Smooth muscle cell (in vitro differentiated cells): ENCODE results near the gene KRTAP12-2. TPM values are rescaled to one million over a fixed set of nuclear protein-coding genes. Genes with fewer than 3 reads are reported as not detected.

ENCODE experiments used
- DNase-seq: peaks from one replicate; lab custom pipeline; 2025; ENCODE audit not compliant: unreplicated experiment; lab: John Stamatoyannopoulos, UW
- H2AFZ ChIP-seq: fragments of 200-600 bp; sonication (generic); 2 replicates; pipeline ENCODE4 v1.6.0; 2016; ENCODE audit warnings: antibody characterized with exemption, low read depth, mild to moderate bottlenecking
- H3F3A ChIP-seq: fragments of 200-600 bp; sonication (generic); 2 replicates; pipeline ENCODE4 v1.6.0; 2017; ENCODE audit warnings: antibody characterized with exemption, low read depth
- H3K27ac ChIP-seq: fragments of 200-600 bp; sonication (generic); 2 replicates; pipeline ENCODE4 v1.5.1; 2016; ENCODE audit warnings: low read depth, mild to moderate bottlenecking
- H3K27me3 ChIP-seq: fragments of 200-600 bp; sonication (generic); 2 replicates; pipeline ENCODE4 v1.6.1; 2016; ENCODE audit warnings: low read depth, mild to moderate bottlenecking
- H3K36me3 ChIP-seq: fragments of 200-600 bp; sonication (generic); 2 replicates; pipeline ENCODE4 v1.5.1; 2016; ENCODE audit warnings: low read depth
- H3K4me1 ChIP-seq: fragments of 200-600 bp; sonication (generic); 2 replicates; pipeline ENCODE4 v1.5.1; 2016; ENCODE audit warnings: low read depth
- H3K4me2 ChIP-seq: fragments of 200-600 bp; sonication (generic); 2 replicates; pipeline ENCODE4 v1.6.0; 2016; ENCODE audit warnings: mild to moderate bottlenecking
- H3K4me3 ChIP-seq: fragments of 200-600 bp; sonication (generic); 2 replicates; pipeline ENCODE4 v1.5.1; 2016; ENCODE audit warnings: mild to moderate bottlenecking
- H3K79me2 ChIP-seq: fragments of 200-600 bp; sonication (generic); 2 replicates; pipeline ENCODE4 v1.6.0; 2016; ENCODE audit warnings: low read depth, mild to moderate bottlenecking
- H3K9ac ChIP-seq: fragments of 200-600 bp; sonication (generic); 2 replicates; pipeline ENCODE4 v1.6.0; 2016; ENCODE audit warnings: low read depth
- H3K9me3 ChIP-seq: fragments of 200-600 bp; sonication (generic); replicated peaks from 2 replicates; pipeline ENCODE4 v1.5.1; 2016; ENCODE audit warnings: low read depth
- H4K20me1 ChIP-seq: fragments of 200-600 bp; sonication (generic); 2 replicates; pipeline ENCODE4 v1.6.0; 2016; ENCODE audit warnings: low read depth
- WGBS: methylation state at CpG from one replicate; pipeline ENCODE4 v1.1.7; 2016; ENCODE audit warnings: low lambda C conversion rate; 5-methylcytosine and 5-hydroxymethylcytosine counted together
- polyA plus RNA-seq: library from polyadenylated mRNA; unstranded; fragments of >200 nt; fragmentation: Nextera tagmentation; extraction: Ambion mirVana; gene quantifications from 2 replicates; pipeline ENCODE4 v1.2.1, GENCODE V29; 2016
- total RNA-seq: library from RNA; depleted of rRNA; stranded (reverse); fragments of >200 nt; gene quantifications from 2 replicates; pipeline ENCODE4 v1.2.3, GENCODE V29; 2014
- TF ChIP-seq, protein P1 (sequence below): fragments of 200-600 bp; sonication (generic); IDR thresholded peaks from 2 replicates; pipeline ENCODE4 v1.5.1; 2017; ENCODE audit warnings: borderline replicate concordance, mild to moderate bottlenecking, antibody characterized with exemption; ENCODE audit not compliant: insufficient read depth, poor library complexity, severe bottlenecking

KRTAP12-2 gene
- total and polyA plus RNA-seq, 2 experiments from 2014 or later: not detected

DNA sequence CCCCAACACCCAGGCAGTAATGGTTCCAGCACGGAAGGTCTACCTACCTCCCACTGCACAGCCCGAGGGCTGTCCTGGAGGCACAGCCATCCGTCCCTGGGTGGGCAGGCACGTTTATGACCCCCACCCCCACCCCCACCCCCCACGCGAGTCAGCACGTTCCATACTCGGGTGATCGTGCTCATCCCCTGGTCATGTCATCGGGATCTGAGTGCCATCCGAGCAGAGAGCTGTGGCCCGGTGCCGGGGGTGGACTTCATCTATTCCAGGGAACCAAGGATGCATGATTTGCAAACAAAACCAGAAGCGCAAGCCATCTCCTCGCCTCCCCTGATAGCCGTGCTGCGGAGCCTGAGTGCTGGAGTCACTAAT lies 43.6 kb upstream of the KRTAP12-2 start:
- H3K27me3 ChIP-seq: peaks cover 100% of the 10 kb centered on the region
- DNase-seq: no peak

DNA sequence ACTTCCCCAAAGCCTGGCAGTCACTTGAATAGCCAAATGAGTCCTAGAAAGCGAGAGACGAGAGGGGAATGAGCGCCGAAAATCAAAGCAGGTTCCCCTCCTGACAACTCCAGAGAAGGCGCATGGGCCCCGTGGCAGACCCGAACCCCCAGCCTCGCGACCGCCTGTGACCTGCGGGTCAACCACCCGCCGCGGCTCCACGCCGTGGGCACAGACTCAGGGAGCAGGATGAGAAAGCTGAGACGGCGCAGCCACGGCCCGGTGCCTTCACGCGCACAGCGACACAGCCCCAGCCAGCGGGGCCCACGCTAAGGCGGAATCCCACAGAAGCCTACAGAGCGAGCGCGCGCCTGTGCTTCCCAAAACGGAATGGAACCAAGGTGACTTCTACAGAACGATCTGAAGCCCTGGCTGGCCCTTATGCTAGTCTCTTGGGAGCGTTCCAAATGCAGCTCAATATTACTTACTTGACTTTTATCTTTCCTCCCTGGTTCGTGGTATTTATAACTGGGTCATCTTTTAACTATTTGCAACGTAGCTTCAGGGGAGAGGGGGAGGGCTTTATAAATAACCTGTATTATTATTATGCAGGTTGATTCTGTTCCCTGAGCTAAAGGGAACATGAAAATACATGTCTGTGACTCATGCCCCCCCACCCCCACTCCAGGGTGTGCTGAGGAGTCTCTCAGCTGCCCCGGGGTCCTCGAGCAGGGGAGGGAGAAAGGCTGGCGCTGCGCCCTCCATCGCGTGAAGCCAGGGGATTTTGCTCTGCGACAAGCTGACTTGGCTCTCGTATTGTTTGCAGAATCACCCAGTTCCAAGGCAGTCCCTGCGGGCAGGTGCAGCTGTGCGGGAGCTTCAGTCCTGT lies 42.9 kb upstream of the KRTAP12-2 start:
- Histone ChIP-seq H4K20me1 (no peaks in the 10 kb centered on the region), H3K9ac (no peak overlapping the region), H3F3A (no peaks in the 10 kb centered on the region), H3K79me2 (no peaks in the 10 kb centered on the region), H3K36me3 (no peaks in the 10 kb centered on the region), H3K27ac (no peak overlapping the region), H2AFZ (no peak overlapping the region), H3K4me2 (peak overlapping the region; percentile 78), H3K4me1 (peaks cover 41% of the 10 kb centered on the region), H3K4me3 (peak overlapping the region; percentile 6), H3K9me3 (no peaks in the 10 kb centered on the region), H3K27me3 (peaks cover 100% of the 10 kb centered on the region)
- TF ChIP-seq, protein P1, sequence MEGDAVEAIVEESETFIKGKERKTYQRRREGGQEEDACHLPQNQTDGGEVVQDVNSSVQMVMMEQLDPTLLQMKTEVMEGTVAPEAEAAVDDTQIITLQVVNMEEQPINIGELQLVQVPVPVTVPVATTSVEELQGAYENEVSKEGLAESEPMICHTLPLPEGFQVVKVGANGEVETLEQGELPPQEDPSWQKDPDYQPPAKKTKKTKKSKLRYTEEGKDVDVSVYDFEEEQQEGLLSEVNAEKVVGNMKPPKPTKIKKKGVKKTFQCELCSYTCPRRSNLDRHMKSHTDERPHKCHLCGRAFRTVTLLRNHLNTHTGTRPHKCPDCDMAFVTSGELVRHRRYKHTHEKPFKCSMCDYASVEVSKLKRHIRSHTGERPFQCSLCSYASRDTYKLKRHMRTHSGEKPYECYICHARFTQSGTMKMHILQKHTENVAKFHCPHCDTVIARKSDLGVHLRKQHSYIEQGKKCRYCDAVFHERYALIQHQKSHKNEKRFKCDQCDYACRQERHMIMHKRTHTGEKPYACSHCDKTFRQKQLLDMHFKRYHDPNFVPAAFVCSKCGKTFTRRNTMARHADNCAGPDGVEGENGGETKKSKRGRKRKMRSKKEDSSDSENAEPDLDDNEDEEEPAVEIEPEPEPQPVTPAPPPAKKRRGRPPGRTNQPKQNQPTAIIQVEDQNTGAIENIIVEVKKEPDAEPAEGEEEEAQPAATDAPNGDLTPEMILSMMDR: no peak
- WGBS: 3% methylated on average over 45 of the region's 45 CpGs
- no peak for DNase-seq

More for the DNA sequence above, 43.6 kb upstream of the KRTAP12-2 start:
- Histone ChIP-seq H3K4me2 (peak overlapping the region; percentile 25), H2AFZ (no peak overlapping the region), H3K79me2 (no peaks in the 10 kb centered on the region), H3K36me3 (no peaks in the 10 kb centered on the region), H3K27ac (no peak overlapping the region), H3K4me1 (peaks cover 41% of the 10 kb centered on the region), H3K9me3 (no peaks in the 10 kb centered on the region), H3F3A (no peaks in the 10 kb centered on the region), H3K4me3 (no peak overlapping the region), H4K20me1 (no peaks in the 10 kb centered on the region), H3K9ac (no peak overlapping the region)
- WGBS: 3% methylated on average over 17 of the region's 17 CpGs
- TF ChIP-seq, protein P1: no peak

DNA sequence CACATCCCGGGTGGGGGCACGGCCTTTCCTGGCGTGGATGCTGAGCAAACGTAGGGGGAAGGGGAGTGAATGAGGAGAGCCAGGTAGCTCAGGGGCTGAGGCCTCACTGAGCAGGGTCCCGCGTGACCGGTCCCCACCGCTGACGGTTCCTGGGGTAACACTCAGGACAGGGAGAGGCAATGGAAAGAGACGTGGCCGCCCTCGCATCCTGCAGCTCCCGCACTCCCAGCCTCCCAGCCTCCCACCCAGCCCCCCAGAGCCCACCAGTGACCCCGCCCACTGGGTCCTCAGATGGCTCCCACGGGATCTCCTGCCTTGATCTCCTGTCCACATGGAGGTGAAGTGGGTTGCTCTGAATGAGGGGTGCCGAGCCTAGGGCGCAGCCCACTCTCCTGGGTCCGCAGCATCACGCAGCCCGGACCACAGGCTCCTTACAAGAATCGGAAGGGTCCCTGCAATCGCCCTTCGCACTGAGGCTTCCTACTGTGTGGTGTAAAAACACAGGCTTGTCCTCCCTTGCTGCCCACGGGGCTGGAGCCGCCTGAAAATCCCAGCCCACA lies 42.2 kb upstream of the KRTAP12-2 start:
- no peak overlapping the region for H3K9ac ChIP-seq
- H2AFZ ChIP-seq: no peak overlapping the region
- H3K27ac ChIP-seq: no peak overlapping the region
- no peaks in the 10 kb centered on the region for H3K36me3 ChIP-seq
- DNase-seq: no peak
- peak overlapping the region; percentile 78 for H3K4me2 ChIP-seq
- H3K4me3 ChIP-seq: no peak overlapping the region
- peaks cover 100% of the 10 kb centered on the region for H3K27me3 ChIP-seq
- peaks cover 41% of the 10 kb centered on the region for H3K4me1 ChIP-seq
- no peaks in the 10 kb centered on the region for H3K9me3 ChIP-seq
- H3F3A ChIP-seq: no peaks in the 10 kb centered on the region
- no peaks in the 10 kb centered on the region for H3K79me2 ChIP-seq
- no peaks in the 10 kb centered on the region for H4K20me1 ChIP-seq
- TF ChIP-seq, protein P1: no peak
- 3% methylated on average over 16 of the region's 25 CpGs for WGBS
